Esophagus squamous epithelium (tissue), 4 donors: ENCODE data around the gene RIT1.

ENCODE experiments used
- CTCF ChIP-seq, 6 experiments: fragments of 450-650 bp in 4 of 6; fragments of 200-600 bp in 2 of 6; sonication (generic) in 2 of 6; IDR thresholded peaks; one replicate each; pipeline ENCODE4 v1.5.1; 2016 to 2019; ENCODE audit warnings: antibody characterized with exemption in 6 of 6, mild to moderate bottlenecking in 4 of 6, moderate library complexity in 4 of 6
- POLR2A ChIP-seq, 4 donors: fragments of 450-650 bp; IDR thresholded peaks; one replicate each; pipeline ENCODE4 v1.6.1; 2017; ENCODE audit warnings: antibody characterized with exemption in 4 of 4, mild to moderate bottlenecking in 4 of 4, moderate library complexity in 3 of 4

- TF ChIP-seq CTCF (IDR thresholded peaks at IDR 0.05) (no peak), POLR2A (IDR thresholded peaks at IDR 0.05) (no peak)
Observed at GRCh38 chr1:155954645-155955044, 43.5 kb upstream of the RIT1 start.
